GM23248 (cell line): ENCODE results near the gene METTL23. TPM values are rescaled to one million over a fixed set of nuclear protein-coding genes. Genes with fewer than 3 reads are reported as not detected.
"Not testable (repeated sequence)": the region's sequence is repeated elsewhere in the genome, so short reads cannot be mapped to it uniquely, and the experiment has no call there.

Experiments used
- DNase-seq: peaks from one replicate; pipeline ENCODE4 v3.0.0-alpha.2; 2015
- H2AFZ ChIP-seq: fragments of 200-600 bp; sonication (generic); 2 replicates; pipeline ENCODE4 v1.6.1; 2016; ENCODE audit warnings: antibody characterized with exemption
- H3F3A ChIP-seq: fragments of 200-600 bp; sonication (generic); 2 replicates; pipeline ENCODE4 v1.6.1; 2016; ENCODE audit warnings: mild to moderate bottlenecking, antibody characterized with exemption, mixed run types; ENCODE audit not compliant: insufficient read depth
- H3K27ac ChIP-seq: fragments of 200-600 bp; sonication (generic); 2 replicates; pipeline ENCODE4 v1.5.1; 2016; ENCODE audit warnings: mild to moderate bottlenecking
- H3K27me3 ChIP-seq: fragments of 200-600 bp; sonication (generic); replicated peaks from 2 replicates; pipeline ENCODE4 v1.6.1; 2016; ENCODE audit warnings: mild to moderate bottlenecking; ENCODE audit not compliant: insufficient read depth
- H3K36me3 ChIP-seq: fragments of 200-600 bp; sonication (generic); 2 replicates; pipeline ENCODE4 v1.6.1; 2016; ENCODE audit warnings: low read depth, mild to moderate bottlenecking
- H3K4me1 ChIP-seq: fragments of 200-600 bp; sonication (generic); 2 replicates; pipeline ENCODE4 v1.6.1; 2016; ENCODE audit warnings: mild to moderate bottlenecking; ENCODE audit not compliant: insufficient read depth
- H3K4me2 ChIP-seq: fragments of 200-600 bp; sonication (generic); one replicate; pipeline ENCODE4 v1.6.1; 2016; ENCODE audit warnings: mild to moderate bottlenecking; ENCODE audit not compliant: unreplicated experiment
- H3K4me3 ChIP-seq: fragments of 200-600 bp; sonication (generic); 2 replicates; pipeline ENCODE4 v1.5.1; 2016; ENCODE audit warnings: mild to moderate bottlenecking
- H3K79me2 ChIP-seq: fragments of 200-600 bp; sonication (generic); 2 replicates; pipeline ENCODE4 v1.6.1; 2016; ENCODE audit warnings: mild to moderate bottlenecking; ENCODE audit not compliant: insufficient read depth
- H3K9ac ChIP-seq: fragments of 200-600 bp; sonication (generic); 2 replicates; pipeline ENCODE4 v1.6.1; 2016; ENCODE audit warnings: mild to moderate bottlenecking
- H3K9me2 ChIP-seq: fragments of 200-600 bp; sonication (generic); 2 replicates; pipeline ENCODE4 v1.6.1; 2016; ENCODE audit warnings: mixed run types, mild to moderate bottlenecking, moderate library complexity; ENCODE audit not compliant: insufficient read depth
- H3K9me3 ChIP-seq: fragments of 200-600 bp; sonication (generic); one replicate; pipeline ENCODE4 v1.6.1; 2017; ENCODE audit warnings: low read depth
- H4K20me1 ChIP-seq: fragments of 200-600 bp; sonication (generic); 2 replicates; pipeline ENCODE4 v1.6.0; 2016; ENCODE audit not compliant: insufficient read depth
- EZH2 ChIP-seq: fragments of 200-600 bp; sonication (generic); IDR thresholded peaks from 2 replicates; pipeline ENCODE4 v1.6.1; 2018; ENCODE audit warnings: antibody characterized with exemption, mild to moderate bottlenecking; ENCODE audit not compliant: insufficient read depth, poor library complexity, severe bottlenecking
- EZH2phosphoT487 ChIP-seq: fragments of 200-600 bp; sonication (generic); IDR thresholded peaks from 2 replicates; pipeline ENCODE4 v1.6.1; 2018; ENCODE audit warnings: antibody characterized with exemption, moderate library complexity, mild to moderate bottlenecking, low read depth; ENCODE audit not compliant: insufficient read depth
- WGBS, 2 experiments: methylation state at CpG; one replicate each; pipeline ENCODE4 v1.1.6; 2015 to 2017; ENCODE audit warnings: low lambda C conversion rate in 2 of 2, low coverage in 1 of 2; ENCODE audit errors: missing lambda C conversion rate in 2 of 2; 5-methylcytosine and 5-hydroxymethylcytosine counted together
- in situ Hi-C: fragments of 300-500 bp; cut with MboI; formaldehyde crosslinking; loops from 2 replicates; pipeline ENCODE4 v1.15.0; 2020
- polyA plus RNA-seq: library from polyadenylated mRNA; unstranded; fragments of >200 nt; fragmentation: Nextera tagmentation; extraction: Ambion mirVana; gene quantifications from 2 replicates; pipeline ENCODE4 v1.2.1, GENCODE V29; 2016
- total RNA-seq: library from RNA; depleted of rRNA; stranded (reverse); fragments of >200 nt; shearing (Covaris generic); gene quantifications from 2 replicates; pipeline ENCODE4 v1.2.3, GENCODE V29; 2014

Gene METTL23
- total and polyA plus RNA-seq, 2 experiments from 2014 or later: 35.6 to 54.8 TPM

DNA sequence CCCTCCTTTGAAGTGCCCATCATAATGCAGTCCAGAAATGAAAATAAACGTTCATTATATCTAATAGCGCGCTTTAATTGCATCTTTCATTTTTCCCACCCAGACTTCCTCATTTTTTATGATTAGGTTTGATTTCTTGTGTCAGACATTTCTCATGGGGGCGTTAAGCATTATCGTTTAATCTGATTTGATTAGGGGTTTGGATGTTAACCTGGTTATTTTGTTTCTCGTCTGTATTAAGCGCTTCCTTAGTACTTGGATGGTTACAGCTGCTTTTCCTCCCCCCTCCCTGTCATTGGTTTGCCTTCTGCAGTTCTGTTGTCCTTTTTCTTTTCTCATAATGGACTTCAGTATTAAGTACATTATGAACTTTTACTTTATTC lies 11.8 kb downstream of the METTL23 start:
- DNase-seq: peak; percentile 45
- in situ Hi-C loops: no loop called here
- TF ChIP-seq EZH2phosphoT487: no peak
- TF ChIP-seq EZH2: no peak
- H3F3A ChIP-seq: peaks cover 34% of the 10 kb centered on the region
- H2AFZ ChIP-seq: peak overlapping the region; percentile 94
- H3K9me3 ChIP-seq: no peaks in the 10 kb centered on the region
- peak overlapping the region; percentile 96 for H3K4me2 ChIP-seq
- H4K20me1 ChIP-seq: peaks cover 17% of the 10 kb centered on the region; the same call in 1 of the 2 replicates
- H3K27me3 ChIP-seq: no peaks in the 10 kb centered on the region
- peaks cover 35% of the 10 kb centered on the region for H3K4me1 ChIP-seq
- no peaks in the 10 kb centered on the region for H3K9me2 ChIP-seq
- peak overlapping the region; percentile 98 for H3K4me3 ChIP-seq
- peak overlapping the region; percentile 92 for H3K9ac ChIP-seq
- peaks cover 64% of the 10 kb centered on the region for H3K79me2 ChIP-seq
- WGBS, 2 experiments: 1 to 3% methylated on average over 7 of the region's 7 CpGs
- peak overlapping the region; percentile 91 for H3K27ac ChIP-seq
- peaks cover 27% of the 10 kb centered on the region for H3K36me3 ChIP-seq

DNA sequence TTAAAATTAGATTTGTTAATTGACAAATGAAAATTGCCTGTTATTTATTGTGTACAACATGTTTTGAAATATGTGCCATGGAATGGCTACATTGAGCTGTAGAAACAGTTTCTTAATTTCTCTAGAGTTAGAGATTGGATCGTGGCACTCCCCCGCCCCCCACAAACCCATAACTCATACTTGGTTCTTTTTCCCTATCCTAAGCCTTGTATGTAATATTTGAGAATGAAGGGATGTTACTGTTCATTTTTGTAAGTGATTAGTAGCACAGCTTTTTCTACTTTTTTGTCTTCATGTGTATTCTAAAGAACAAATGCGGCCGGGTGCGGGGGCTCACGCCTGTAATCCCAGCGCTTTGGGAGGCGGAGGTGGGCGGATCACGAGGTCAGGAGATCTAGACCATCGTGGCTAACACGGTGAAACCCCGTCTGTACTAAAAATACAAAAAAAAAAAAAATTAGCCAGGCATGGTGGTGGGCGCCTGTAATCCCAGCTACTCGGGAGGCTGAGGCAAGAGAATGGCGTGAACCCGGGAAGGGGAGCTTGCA lies 13.0 kb downstream of the METTL23 start:
- H3F3A ChIP-seq: peaks cover 23% of the 10 kb centered on the region
- H3K27me3 ChIP-seq, H3K9me3 ChIP-seq, H3K27ac ChIP-seq, H3K9me2 ChIP-seq, DNase-seq, in situ Hi-C loops, H2AFZ ChIP-seq: not testable (repeated sequence)
- H4K20me1 ChIP-seq: peaks cover 15% of the 10 kb centered on the region; the same call in 1 of the 2 replicates
- peak overlapping the region; percentile 92; the same call in 1 of the 2 replicates for H3K9ac ChIP-seq
- peak overlapping the region; percentile 98 for H3K4me3 ChIP-seq
- H3K79me2 ChIP-seq: peaks cover 52% of the 10 kb centered on the region
- H3K4me2 ChIP-seq: peak overlapping the region; percentile 96
- 86 to 88% methylated on average over 17 of the region's 17 CpGs for WGBS, 2 experiments
- peaks cover 21% of the 10 kb centered on the region for H3K36me3 ChIP-seq
- peaks cover 23% of the 10 kb centered on the region for H3K4me1 ChIP-seq

DNA sequence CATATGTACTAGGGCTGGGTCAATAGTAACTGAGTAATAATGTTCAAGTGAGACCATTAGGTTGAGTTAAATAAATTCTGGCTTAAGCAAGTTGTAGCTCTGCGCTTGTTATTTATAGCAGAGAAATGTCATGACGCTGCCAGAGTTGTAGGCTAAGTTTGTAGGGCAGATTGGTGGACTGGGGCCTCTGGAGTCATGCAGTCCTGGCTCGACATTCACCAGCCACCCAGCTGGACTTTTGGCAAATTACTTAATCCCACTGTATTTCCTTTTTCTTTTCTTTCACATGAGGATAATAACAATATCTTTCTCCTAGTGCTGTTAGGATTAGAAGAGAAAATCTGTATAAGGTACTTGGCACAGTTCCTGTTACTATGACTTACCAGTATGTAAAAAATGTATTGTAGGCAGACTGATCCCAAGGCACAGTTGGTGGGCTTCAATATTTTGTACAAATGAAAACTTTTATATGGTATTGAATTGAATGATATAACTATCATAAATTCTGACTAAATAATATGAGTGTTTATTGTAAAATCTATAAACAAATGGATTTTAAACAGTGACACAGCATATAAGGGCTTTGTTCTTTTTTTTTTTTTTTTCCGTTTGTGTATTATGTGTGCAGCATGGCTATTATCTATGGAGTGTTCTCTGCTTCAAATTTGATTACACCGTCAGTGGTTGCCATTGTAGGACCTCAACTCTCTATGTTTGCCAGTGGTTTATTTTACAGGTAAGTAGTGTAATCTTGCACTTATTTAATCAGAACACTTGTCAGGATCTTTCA lies 13.9 kb downstream of the METTL23 start:
- peaks cover 43% of the 10 kb centered on the region for H3K79me2 ChIP-seq
- H3K4me1 ChIP-seq: peaks cover 17% of the 10 kb centered on the region
- H3K9me2 ChIP-seq: no peaks in the 10 kb centered on the region
- in situ Hi-C loops: no loop called here
- no peaks in the 10 kb centered on the region for H3K9me3 ChIP-seq
- no peak overlapping the region for H3K9ac ChIP-seq
- no peak overlapping the region for H3K4me3 ChIP-seq
- peak; percentile 25 for DNase-seq
- no peak overlapping the region for H2AFZ ChIP-seq
- TF ChIP-seq EZH2: no peak
- TF ChIP-seq EZH2phosphoT487: no peak
- H3K4me2 ChIP-seq: no peak overlapping the region
- no peak overlapping the region for H3K27ac ChIP-seq
- no peaks in the 10 kb centered on the region for H3K27me3 ChIP-seq
- H4K20me1 ChIP-seq: peaks cover 6% of the 10 kb centered on the region; the same call in 1 of the 2 replicates
- peaks cover 20% of the 10 kb centered on the region for H3K36me3 ChIP-seq
- H3F3A ChIP-seq: peaks cover 14% of the 10 kb centered on the region
- WGBS, 2 experiments: 75 to 76% methylated on average over 5 of the region's 5 CpGs

GRCh38 chr17:76742958-76743357 lies 16.3 kb downstream of the METTL23 start:
- no peak overlapping the region for H3K4me3 ChIP-seq
- peaks cover 14% of the 10 kb centered on the region; the same call in 1 of the 2 replicates for H3K36me3 ChIP-seq
- H3K9me2 ChIP-seq: no peaks in the 10 kb centered on the region
- peaks cover 8% of the 10 kb centered on the region; the same call in 1 of the 2 replicates for H3F3A ChIP-seq
- no peaks in the 10 kb centered on the region for H3K27me3 ChIP-seq
- peaks cover 30% of the 10 kb centered on the region for H3K79me2 ChIP-seq
- H2AFZ ChIP-seq: no peak overlapping the region
- peaks cover 17% of the 10 kb centered on the region for H3K4me1 ChIP-seq
- TF ChIP-seq EZH2 (no peak), EZH2phosphoT487 (no peak)
- in situ Hi-C loops: no loop called here
- no peaks in the 10 kb centered on the region for H3K9me3 ChIP-seq
- no peak overlapping the region for H3K9ac ChIP-seq
- DNase-seq: peak; percentile 33
- H3K4me2 ChIP-seq: no peak overlapping the region
- no peak overlapping the region for H3K27ac ChIP-seq
- H4K20me1 ChIP-seq: no peaks in the 10 kb centered on the region
